Nephron progenitor cell (in vitro differentiated cells): ENCODE results near the gene CARMIL1.
"Not testable (repeated sequence)": the region's sequence is repeated elsewhere in the genome, so short reads cannot be mapped to it uniquely, and the experiment has no call there.

Experiments used
- DNase-seq: peaks from one replicate; pipeline ENCODE4 v3.0.0; 2021
- H3K27ac Mint-ChIP-seq: 2 replicates; pipeline ENCODE4 v1.8.0; 2021; ENCODE audit warnings: mild to moderate bottlenecking, moderate library complexity, mixed read lengths
- H3K27me3 Mint-ChIP-seq: 2 replicates; pipeline ENCODE4 v1.8.0; 2021; ENCODE audit warnings: mild to moderate bottlenecking, low read depth, mixed read lengths; ENCODE audit not compliant: poor library complexity
- H3K36me3 Mint-ChIP-seq: 2 replicates; pipeline ENCODE4 v1.8.0; 2021; ENCODE audit warnings: low read depth, mixed read lengths
- H3K4me1 Mint-ChIP-seq: 2 replicates; pipeline ENCODE4 v1.8.0; 2021; ENCODE audit warnings: mixed read lengths
- H3K4me3 Mint-ChIP-seq: 2 replicates; pipeline ENCODE4 v1.8.0; 2021; ENCODE audit warnings: mild to moderate bottlenecking, moderate library complexity, mixed read lengths
- H3K9me3 Mint-ChIP-seq: 2 replicates; pipeline ENCODE4 v1.8.0; 2021; ENCODE audit warnings: mild to moderate bottlenecking, moderate library complexity, mixed read lengths
- CTCF ChIP-seq: fragments of 200-600 bp; sonication (generic); IDR thresholded peaks from 2 replicates; pipeline ENCODE4 v1.5.0; 2021; ENCODE audit warnings: antibody characterized with exemption

The CARMIL1 gene

GRCh38 chr6:25579391-25579883 lies 300.3 kb downstream of the CARMIL1 start:
- DNase-seq, result no peak
- no peak for TF ChIP-seq CTCF
- H3K9me3 Mint-ChIP-seq, result no peaks in the 10 kb centered on the region
- H3K4me1 Mint-ChIP-seq, result peaks cover 14% of the 10 kb centered on the region
- H3K36me3 Mint-ChIP-seq, result no peaks in the 10 kb centered on the region
- no peak overlapping the region for H3K4me3 Mint-ChIP-seq
- H3K27ac Mint-ChIP-seq, result no peak overlapping the region
- H3K27me3 Mint-ChIP-seq, result no peaks in the 10 kb centered on the region

GRCh38 chr6:25579902-25580495 lies 300.8 kb downstream of the CARMIL1 start:
- no peak for DNase-seq
- Mint-ChIP-seq H3K9me3 (no peaks in the 10 kb centered on the region), H3K27me3 (no peaks in the 10 kb centered on the region), H3K4me1 (peaks cover 19% of the 10 kb centered on the region), H3K4me3 (no peak overlapping the region), H3K27ac (no peak overlapping the region), H3K36me3 (no peaks in the 10 kb centered on the region)
- no peak for TF ChIP-seq CTCF

- peaks cover 6% of the 10 kb centered on the region for H3K9me3 Mint-ChIP-seq
- TF ChIP-seq CTCF, result no peak
- H3K27me3 Mint-ChIP-seq, result no peaks in the 10 kb centered on the region
Observed at GRCh38 chr6:25582101-25582500, 302.9 kb downstream of the CARMIL1 start.

GRCh38 chr6:25583099-25583498 lies 303.9 kb downstream of the CARMIL1 start:
- Mint-ChIP-seq H3K4me3 (no peak overlapping the region), H3K36me3 (no peaks in the 10 kb centered on the region), H3K4me1 (peaks cover 12% of the 10 kb centered on the region), H3K27me3 (no peaks in the 10 kb centered on the region), H3K27ac (no peak overlapping the region), H3K9me3 (peaks cover 6% of the 10 kb centered on the region)
- TF ChIP-seq CTCF, result no peak
- DNase-seq, result no peak

More at GRCh38 chr6:25582101-25582500, 302.9 kb downstream of the CARMIL1 start:
- DNase-seq, result no peak
- Mint-ChIP-seq H3K27ac (no peak overlapping the region), H3K36me3 (no peaks in the 10 kb centered on the region), H3K4me3 (no peak overlapping the region), H3K4me1 (peaks cover 15% of the 10 kb centered on the region)

- Mint-ChIP-seq H3K4me1 (peaks cover 9% of the 10 kb centered on the region), H3K27me3 (no peaks in the 10 kb centered on the region), H3K4me3 (no peak overlapping the region), H3K27ac (no peak overlapping the region), H3K9me3 (peaks cover 6% of the 10 kb centered on the region), H3K36me3 (no peaks in the 10 kb centered on the region)
- DNase-seq, result no peak
- no peak for TF ChIP-seq CTCF
Observed at GRCh38 chr6:25583906-25584305, 304.7 kb downstream of the CARMIL1 start.

GRCh38 chr6:25585225-25585624 lies 306.1 kb downstream of the CARMIL1 start:
- no peak for DNase-seq
- Mint-ChIP-seq H3K27ac (no peak overlapping the region), H3K27me3 (no peaks in the 10 kb centered on the region), H3K9me3 (peaks cover 6% of the 10 kb centered on the region), H3K4me3 (no peak overlapping the region), H3K36me3 (no peaks in the 10 kb centered on the region), H3K4me1 (peaks cover 9% of the 10 kb centered on the region)
- TF ChIP-seq CTCF, result no peak

- not testable (repeated sequence) for H3K27ac Mint-ChIP-seq, H3K4me3 Mint-ChIP-seq, DNase-seq, H3K27me3 Mint-ChIP-seq, H3K9me3 Mint-ChIP-seq, H3K36me3 Mint-ChIP-seq, H3K4me1 Mint-ChIP-seq
Observed at GRCh38 chr6:25586119-25586518, 306.9 kb downstream of the CARMIL1 start.
